HL-60/S4 treated with retinoic acid at 250 ng/mL for 4 days and 3 days (cell line): ENCODE results near the gene APOL5.
"Not testable (repeated sequence)": the region's sequence is repeated elsewhere in the genome, so short reads cannot be mapped to it uniquely, and the experiment has no call there.

Experiments
- in situ Hi-C: fragments of 300-500 bp; cut with MboI; formaldehyde crosslinking; loops from 2 replicates; pipeline ENCODE4 v1.7.0; 2022; ENCODE audit warnings: low sequenced_read_pairs

APOL5 gene

DNA sequence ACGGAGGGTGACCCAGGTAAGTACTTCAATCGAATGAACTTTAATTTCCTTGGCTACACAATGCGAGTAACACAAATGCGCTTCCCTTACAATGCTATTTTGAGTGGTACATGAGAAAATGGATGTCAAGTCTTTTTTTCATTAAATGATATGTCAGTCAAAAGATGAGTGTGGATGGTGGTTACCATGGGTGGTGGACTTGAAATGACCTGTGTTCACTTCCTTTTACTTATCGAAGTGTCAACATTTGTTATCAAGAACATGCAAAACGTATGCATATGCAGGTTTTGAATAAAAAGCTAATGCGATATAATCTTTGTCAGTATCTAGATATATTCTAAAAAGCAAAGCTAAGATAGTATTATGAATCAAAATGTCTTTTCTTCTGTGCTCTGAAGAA, 8.8 kb upstream of the APOL5 start:
- in situ Hi-C loops, result no loop called here

DNA sequence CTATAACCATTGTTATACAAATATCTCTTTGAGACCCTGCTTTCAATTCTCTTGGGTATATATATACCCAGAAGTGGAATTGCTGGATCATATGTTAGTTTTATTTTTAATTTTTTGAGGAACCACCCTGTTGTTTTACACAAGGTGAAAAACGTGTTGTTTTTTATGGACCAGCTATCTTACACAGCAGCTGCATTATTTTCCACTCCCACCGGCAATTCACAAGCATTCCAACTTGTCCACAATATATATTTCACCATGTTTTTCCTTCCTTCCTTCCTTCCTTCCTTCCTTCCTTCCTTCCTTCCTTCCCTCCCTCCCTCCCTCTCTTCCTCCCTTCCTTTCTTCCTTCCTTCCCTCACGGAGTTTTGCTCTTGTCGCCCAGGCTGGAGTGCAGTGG, 6.3 kb upstream of the APOL5 start:
- in situ Hi-C loops, result no loop called here

DNA sequence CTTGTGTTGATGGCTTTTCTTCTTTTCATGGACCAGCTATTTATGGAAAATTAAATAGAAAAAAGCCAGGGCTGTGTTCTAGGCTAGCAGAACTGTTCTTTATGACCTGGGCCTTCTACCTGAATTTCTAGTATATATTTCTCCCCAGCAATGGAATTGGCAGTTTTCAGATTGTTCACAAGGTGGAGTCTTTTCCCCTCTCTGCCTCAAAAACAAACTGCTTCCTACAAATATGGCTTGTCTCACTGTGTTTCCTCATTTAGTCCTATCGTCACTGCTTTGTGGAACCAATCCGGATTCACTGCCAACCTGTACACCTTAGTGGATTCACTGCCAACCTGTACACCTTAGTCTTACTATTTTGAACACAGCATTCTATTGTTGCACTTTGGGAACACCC, 5.0 kb upstream of the APOL5 start:
- in situ Hi-C loops, result no loop called here

DNA sequence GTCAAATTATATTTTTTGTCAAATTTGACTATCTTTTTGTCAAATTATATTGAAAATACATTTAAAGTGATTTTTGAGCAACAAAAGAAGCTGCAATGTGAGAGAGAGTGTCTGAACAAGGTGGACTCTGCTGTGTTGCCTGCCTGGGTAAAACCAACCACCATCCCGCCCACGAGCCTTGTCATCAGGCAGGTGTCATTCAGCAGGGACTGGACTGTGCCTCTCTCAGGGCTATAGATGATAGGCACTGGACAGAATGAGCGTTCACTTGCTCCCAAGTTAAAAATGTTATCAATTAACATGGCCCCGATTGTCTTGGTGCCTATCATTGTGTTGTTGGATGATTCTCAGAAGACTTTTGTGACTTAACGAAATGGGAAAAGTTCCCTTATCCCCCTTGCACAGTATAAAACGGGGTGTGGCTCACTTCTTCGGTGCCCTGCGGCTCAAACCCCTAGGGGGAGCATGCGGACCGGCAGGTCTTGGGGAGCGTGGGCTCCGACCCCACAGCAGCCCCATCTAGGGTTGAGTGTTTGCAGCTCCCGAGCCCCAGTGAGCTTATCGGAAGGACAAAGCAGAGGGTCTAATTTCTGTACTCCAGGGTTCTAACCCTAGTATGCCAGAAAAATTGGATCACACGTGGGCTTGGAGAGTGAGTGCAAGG, 1.7 kb downstream of the APOL5 start:
- in situ Hi-C loops, result no loop called here

DNA sequence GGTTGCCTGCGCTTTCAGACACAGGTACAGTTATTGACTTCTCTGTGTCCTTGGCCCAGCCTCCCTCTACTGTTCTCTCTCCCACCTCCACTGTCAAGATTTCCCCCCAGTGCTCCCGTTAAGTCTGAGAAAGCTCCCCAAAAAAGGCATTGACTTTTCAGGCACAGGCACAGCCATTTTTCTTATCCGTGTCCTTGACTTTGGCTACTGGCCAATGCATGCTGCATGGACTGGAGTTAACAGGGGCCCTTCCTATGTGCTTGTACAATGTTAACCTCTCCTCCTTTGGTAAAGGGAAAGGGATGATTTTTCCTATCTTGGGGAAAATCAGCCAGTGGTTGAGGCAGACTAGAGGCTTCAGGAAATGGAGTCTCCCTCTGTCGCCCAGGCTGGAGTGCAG, 4.3 kb downstream of the APOL5 start:
- in situ Hi-C loops, result no loop called here

DNA sequence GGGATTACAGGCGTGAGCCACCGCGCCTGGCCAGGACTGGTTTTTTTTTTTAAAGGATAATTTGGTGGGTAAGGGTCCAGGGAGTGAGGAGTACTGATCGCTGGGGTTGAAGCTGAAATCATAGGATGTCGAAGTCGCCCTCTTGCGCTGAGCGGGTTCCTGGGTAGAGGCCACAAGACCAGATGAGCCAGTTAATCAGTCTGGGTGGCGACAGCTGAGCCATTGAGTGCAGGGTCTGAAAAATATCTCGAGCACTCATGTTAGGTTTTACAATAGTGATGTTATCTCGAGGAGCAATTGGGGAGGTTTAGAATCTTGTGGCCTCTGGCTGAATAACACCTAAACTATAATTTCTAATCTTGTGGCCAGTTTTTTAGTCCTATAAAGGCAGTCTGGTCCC, 7.8 kb downstream of the APOL5 start:
- in situ Hi-C loops, result no loop called here

DNA sequence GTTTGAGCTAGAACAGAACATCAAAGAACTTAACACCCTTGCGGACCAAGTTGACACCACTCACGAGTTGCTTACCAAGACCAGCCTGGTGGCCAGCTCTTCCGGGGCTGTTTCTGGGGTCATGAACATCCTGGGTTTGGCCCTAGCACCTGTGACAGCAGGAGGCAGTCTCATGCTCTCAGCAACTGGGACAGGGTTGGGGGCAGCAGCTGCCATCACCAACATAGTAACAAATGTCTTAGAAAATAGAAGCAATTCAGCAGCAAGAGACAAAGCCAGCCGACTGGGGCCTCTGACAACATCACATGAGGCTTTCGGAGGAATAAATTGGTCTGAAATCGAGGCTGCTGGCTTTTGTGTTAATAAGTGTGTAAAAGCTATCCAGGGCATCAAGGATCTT, 8.7 kb downstream of the APOL5 start:
- in situ Hi-C loops, result no loop called here

DNA sequence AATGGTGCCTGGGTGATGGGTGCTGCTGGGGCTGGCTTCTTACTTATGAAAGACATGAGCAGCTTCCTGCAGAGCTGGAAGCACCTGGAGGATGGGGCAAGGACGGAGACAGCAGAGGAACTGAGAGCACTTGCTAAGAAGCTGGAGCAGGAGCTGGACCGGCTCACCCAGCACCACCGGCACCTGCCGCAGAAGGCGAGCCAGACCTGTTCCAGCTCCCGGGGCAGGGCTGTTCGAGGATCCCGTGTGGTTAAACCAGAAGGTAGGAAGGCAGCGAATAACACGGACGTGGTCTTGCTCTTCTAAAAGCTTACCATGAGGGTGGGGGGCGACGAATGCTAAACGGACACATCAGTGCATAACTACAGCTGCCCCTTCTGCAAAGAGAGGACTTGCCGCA, 9.3 kb downstream of the APOL5 start:
- in situ Hi-C loops, result no loop called here

DNA sequence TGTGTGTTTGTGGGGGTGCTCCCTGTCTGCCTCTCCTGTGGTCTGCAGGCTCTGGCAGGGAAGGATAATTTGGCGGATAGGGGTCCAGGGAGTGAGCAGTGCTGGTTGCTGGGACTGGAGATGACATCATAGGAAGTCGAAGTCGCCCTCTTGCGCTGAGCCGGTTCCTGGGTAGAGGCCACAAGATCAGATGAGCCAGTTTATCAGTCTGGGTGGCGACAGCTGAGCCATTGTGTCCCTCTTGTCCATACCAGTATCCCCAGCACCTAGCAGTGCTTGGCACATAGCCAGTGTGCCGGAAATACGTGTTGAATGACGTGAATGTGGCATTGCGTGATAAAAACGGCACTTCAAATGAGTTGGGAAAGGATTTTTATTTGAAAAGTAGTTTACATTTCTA, 9.8 kb downstream of the APOL5 start:
- in situ Hi-C loops, result no loop called here

DNA sequence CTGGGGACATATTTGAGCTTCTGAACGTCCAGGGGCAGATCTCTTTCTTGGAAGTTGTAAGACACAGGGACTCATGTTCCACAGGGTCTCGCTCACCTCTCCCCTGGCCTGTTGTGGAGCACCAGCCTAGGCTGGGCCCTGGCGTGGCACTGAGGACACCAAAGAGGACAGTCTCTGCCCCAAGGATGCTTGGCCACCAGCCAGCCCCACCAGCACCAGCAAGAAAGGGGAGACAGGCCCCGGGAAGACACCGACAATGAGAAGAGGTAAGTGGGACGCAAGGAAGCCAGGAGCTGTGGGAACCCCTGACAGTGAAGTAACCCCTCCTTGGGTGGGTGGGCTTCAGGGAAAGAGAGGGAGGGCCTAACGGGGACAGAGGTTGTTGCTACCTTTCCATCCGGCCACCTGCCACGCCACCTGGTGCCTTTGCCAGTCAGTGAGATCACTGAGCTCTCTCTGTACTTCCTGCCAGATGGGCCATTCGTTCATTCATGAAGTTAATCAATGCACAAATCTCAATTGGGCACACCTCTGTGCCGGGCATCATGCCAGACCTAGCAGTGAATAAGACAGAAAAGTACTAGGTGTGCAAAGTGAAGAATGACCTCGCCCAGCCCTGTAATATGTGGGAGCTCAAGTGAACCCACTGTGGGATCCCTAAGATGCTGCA, 11.1 kb downstream of the APOL5 start:
- in situ Hi-C loops, result no loop called here

DNA sequence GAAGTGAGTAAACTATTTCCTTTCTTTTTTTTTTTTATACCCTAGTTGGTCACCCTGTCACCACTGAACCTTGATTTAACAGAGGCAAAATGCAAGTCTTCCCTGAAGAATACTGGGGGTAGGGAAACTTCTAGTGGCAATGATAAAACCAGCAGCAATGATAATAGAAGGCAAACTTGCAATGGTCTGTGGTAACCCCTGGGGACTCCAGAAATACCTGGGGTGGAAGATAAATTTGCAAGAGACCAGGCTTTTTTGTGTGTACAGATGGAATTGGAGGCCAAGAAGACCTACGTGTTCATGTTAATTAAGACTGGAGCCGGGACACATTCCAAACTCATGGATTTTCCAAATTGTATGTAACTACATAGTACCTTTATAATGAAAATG, 11.6 kb downstream of the APOL5 start:
- in situ Hi-C loops, result no loop called here

DNA sequence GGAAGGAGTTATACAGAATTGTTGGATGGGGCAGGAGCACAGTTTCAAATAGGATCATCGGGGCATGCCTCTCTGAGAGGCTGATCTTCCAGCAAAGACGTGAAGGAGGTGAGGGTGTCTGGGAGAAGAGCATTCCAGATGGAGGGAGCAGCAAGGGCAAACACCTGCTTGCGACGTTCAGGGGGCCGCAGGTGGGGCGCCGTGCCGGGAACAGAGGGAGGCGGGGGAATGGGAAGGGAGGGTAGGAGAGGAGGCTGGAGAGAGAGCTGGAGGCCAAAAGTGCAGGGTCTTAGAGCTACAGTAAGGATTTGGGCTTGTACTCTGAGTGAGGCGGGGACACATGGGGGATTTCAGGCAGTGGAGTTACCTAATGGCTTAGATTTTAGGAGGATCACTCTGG, 13.6 kb downstream of the APOL5 start:
- in situ Hi-C loops, result no loop called here

DNA sequence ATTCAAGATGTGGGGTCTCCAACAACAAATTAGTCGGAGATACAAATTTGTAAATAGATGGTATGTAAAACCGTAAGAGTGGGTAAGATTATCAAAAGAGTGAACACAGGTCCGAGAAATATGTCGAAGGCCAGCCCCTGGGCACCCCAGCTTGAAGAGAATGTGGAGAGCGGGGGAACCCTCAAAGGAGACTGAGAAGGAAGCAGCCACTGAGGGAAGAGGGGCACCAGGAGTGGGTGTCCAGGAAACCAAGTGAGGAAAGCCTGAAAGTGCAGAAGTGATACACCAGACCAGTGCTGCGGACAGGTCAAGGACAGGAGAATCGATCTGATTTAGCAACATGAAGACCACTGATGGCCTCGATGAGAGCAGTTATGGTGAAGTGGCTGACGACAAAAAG, 14.4 kb downstream of the APOL5 start:
- in situ Hi-C loops, result no loop called here

DNA sequence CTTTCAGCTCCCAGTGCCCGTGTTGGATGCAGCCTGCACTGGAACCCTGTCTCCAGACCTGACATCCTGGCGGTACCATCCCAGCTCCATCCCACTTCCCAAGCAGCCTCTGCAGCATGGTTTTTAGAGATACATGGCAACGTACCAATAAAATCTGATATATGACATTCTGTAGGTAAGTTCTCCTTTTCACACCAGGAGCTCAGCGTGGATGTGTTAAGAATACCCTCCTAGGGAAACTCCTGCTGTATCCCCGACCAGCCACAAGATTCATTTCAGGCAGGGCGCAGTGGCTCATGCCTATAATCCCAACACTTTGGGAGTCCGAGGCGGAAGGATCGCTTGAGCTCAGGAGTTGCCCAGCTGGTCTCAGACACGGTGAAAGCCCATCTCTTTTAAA, 15.4 kb downstream of the APOL5 start:
- in situ Hi-C loops, result no loop called here

DNA sequence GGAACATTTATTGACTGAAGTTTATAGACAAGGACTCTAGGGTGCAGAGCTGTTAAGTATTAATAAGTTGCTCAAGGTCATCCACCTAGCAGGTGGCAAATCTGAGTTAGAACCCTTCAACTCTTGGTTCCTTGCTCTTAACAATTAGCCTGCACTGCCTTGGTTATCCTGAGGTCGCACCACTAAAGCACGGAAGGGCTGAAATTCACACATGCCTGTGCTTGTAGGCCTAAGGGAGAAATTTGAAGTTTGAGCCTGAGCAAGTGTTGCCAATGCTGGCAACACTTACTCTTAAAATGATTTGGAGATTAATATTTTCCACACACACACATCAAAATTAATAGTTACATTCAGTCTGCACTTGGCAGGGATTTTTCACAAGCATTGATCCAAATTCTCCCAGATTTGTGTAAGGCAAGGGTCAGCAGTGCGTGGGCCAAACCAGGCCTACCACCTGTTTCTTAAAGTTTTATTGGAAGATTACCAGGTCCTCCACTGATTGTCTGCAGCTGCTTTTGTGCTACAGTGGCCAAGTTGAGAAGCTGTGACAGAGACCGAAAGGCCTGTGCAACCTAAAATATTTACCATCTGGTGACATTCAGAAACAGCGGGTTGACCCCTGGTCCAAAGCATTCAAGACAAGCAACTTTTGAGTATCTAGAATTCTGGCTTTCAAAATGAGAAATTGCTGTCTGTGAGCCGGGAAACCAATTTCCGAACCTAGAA, 16.3 kb downstream of the APOL5 start:
- in situ Hi-C loops, result no loop called here

DNA sequence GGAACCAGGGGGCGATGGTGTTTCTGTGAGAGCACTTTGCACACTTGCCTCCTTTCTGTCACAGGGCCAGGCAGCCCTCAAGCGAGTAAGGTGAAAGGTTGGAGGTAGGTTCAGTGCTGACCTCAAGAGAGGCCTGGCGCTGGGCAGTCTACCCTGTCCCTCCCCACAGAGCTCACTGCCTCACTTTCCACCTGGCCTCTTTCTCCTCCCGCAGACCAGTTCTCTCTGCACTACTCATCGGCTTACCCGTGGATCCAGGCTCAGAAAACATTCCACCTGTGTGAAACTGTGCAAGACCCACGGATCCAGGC, 16.8 kb downstream of the APOL5 start:
- in situ Hi-C loops, result no loop called here

DNA sequence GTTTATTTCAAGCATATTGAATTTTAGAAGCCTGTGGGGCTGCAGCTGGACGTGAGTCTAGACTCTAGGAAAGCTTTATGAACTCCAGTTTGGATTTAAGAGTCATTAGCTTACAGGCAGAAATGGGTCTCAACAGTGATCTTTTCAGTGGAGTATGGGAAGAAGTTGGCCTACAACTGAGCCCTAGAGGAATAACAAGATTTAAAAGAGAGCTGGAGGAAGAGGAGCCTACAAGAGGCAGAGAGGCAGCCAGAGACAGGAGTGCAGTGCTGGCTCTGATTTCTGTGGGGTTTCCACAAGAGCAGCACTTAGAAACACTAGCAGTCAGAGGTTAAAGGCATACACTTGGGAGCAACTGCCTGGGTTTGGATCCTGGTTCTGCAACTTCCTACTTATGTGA, 17.9 kb downstream of the APOL5 start:
- in situ Hi-C loops, result no loop called here

DNA sequence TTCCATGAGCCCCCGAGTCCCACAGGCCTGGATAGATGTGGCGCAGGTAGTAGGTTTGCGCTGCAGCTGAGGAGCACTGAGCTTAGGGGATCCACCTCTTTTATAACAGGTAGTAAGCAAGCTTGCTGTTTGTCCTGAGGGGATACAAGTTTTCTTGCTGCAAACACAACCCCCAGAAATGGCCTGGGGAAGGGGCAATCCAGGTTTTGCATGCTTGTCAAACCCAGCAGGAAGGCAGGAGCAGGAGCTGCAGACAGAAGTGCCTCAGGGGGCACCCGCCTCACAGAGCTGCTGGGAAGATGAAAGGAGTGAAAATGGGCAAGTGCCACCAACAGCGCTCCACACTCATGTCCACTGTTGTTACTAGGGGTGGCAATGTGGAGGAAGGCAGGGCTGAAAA, 18.5 kb downstream of the APOL5 start:
- in situ Hi-C loops, result no loop called here

DNA sequence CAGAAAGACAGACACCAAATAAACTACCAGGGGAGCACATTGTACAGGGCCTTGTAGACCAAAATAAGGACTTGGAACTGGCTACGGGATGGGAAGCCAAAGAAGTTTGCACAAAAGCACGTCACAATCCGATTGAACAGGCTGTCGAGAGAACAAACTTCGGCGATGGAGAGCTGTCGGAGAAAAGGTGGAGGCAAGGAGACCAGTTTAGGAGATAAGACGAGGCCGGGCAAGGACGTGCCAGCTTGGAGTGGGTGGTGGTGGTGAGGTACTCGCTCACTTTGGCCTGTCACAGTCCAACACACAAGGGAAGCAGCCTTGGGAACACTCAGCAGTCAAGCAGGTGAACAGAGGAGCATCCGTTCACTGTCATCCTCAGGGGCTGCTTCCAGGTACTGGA, 19.0 kb downstream of the APOL5 start:
- in situ Hi-C loops, result no loop called here

DNA sequence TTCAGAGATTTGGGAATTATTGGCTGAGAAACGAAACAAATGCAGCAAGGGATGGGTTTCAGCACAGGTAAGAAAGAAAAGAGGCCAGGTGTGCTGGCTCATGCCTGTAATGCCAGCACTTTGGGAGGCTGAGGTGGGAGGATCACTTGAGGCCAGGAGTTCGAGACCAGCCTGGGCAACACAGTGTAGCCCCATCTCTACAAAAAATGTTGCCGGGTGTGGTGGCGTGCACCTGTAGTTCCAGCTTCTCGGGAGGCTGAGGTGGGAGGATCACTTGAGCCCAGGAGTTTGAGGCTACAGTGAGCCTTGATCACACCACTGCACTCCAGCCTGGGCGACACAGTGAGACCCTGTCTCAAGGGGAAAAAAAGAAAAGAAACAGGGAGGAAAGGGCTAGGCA, 20.2 kb downstream of the APOL5 start:
- in situ Hi-C loops, result not testable (repeated sequence)

DNA sequence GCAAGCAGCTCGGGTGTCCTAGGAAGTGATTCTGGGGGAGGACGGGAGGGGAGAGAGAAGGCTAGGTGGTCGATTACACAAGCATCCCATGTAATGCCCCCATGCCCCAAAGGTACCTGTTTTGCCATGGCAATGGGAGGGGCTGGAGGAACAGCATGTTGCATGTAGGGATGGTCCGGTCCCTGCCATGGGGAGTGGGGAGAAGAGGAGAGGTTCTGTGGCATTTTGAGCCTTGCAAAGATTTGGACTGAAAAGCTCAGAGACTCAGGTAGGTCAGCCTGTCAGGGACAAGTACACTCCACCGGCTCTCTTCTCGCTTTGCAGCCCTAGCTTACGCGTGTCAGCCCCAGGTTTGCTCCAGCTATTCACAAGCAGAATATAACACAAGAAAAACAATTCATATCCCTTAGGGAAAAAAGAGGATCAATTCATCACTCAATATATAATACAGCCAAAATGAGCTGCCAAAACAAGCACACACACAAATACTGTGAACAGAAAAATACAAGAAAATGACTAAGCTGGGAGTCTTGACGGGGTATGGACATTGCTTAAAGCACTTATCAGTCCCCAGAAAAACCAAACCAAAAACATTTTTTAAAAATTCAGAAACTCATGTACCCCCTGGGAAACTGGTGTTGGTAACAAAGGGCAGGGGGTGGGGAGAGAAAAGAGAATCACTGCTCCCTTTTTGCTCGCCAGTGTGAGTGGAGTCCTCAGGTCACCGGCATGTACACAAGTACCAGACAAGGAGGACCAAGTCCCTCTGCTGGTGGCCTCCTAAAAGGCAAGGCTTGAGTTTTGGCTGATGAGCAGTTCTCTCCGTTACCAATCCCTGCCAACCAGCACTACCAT, 21.6 kb downstream of the APOL5 start:
- in situ Hi-C loops, result no loop called here

DNA sequence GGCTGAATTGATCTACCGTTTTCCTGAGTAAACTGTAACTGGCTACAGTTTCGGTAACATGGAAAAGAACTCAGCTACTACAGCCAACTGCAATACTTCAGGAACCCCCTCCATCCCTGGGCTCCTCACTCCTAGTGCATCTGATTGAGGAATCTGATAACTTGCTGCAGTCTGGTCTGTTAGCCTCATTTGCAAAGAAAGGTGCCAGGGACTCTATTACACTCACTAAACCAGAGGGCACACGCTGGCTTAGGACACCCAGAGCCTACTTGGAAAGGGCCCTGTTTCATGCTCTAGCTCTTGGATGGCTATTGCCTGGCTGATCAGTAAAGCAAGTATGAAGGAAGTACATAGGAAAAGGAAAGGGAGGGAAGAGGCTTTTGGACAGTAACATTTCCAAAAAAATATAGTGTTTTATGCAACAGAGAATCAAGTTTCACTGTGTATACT, 22.3 kb downstream of the APOL5 start:
- in situ Hi-C loops, result no loop called here
